GDM1 (cell line): ENCODE data around the gene CXCL14.

Experiments used
- DNase-seq: peaks from one replicate; lab custom pipeline; 2025; lab: John Stamatoyannopoulos, UW

The CXCL14 gene

DNA sequence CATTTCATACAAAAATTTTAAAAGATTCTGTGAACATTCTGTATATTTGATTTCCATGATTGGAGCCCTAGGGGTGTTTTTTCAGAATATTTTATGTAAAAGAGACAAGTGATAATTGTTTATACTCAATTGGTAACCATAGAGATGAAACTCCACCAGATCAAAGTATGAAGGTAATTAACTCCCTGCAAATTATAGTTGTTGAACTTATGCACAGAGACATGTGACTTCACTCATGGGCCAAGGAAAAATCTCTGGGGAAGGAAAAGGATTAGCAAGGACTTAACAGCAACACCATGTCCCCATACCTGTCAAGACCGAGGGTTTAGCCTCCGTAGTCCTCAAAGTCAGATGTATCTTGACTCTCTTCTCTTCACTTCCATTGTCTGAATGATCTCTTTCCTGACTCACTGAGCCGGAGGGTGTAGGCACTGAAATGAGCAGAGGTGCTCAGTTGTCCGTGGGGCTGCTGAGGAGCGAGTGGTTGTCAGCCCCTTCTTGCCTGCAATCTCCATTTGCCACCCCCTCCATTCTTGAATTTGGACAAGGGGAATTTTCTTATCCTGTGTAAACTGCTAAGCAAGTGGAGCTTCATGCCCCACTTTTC lies 17.5 kb upstream of the CXCL14 start:
- no peak for DNase-seq

DNA sequence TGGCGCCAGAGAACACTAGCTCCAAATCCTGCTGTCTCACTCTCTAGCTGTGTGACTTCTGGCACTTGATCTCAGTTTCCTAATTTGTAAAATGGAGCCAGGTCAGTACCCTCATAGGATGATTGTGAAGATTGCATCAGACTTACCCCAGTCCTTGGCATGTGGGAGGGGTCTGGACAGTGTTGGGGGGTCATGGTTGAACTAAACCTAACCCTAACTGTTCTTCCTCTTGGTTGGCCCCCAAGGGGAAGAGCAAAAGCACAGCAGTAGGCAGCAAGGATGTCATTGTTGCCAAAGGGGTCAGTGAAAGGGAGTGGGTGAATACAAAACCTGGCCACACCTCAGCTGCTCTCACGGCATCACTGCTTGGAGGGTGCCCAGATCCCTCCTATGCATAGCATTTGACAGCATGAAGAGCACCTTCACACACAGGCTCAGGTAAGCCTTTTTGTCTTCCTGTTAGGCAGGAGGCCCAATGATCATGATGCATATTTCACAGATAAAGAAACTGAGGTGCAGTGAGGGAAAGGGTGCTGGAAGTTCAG lies 15.7 kb upstream of the CXCL14 start:
- DNase-seq, result no peak

DNA sequence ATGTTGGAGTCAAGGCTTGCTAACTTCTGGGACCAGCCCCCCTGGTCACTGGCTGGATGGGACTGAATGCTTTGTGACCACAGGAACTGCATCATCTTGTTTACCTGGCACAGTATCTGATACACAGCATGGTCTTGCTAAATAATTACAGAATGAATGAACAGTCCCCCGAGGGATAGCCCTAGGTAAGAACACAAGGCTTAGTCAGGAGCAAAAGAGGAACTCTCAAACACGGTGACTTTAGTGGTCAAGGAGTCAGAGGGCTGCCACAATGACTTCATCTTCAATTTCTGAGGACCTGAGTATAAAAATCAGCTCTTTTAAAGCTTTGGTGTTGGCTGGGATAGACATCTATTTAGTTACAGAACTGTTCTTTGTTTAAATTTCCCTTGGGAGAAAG lies 15.1 kb upstream of the CXCL14 start:
- DNase-seq, result no peak

DNA sequence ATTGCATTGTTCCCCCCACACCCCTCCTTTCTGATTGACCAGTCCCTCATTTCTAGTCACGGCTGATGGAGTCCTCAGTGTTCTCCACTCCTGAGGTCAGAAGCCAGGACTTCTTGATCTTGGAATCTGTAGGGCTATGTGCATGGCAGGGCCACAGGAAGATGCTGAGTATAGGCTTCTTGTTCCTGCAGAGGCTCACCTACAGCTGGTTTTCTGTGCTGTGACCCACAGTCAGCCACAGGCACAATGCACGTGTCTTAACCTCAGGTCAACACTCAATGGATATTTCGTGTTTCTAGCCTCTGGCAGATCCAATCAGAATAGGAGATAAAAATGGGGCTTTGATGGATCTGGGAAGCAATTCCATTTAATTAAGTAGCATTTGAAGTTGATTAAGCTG lies 14.3 kb upstream of the CXCL14 start:
- DNase-seq, result no peak

DNA sequence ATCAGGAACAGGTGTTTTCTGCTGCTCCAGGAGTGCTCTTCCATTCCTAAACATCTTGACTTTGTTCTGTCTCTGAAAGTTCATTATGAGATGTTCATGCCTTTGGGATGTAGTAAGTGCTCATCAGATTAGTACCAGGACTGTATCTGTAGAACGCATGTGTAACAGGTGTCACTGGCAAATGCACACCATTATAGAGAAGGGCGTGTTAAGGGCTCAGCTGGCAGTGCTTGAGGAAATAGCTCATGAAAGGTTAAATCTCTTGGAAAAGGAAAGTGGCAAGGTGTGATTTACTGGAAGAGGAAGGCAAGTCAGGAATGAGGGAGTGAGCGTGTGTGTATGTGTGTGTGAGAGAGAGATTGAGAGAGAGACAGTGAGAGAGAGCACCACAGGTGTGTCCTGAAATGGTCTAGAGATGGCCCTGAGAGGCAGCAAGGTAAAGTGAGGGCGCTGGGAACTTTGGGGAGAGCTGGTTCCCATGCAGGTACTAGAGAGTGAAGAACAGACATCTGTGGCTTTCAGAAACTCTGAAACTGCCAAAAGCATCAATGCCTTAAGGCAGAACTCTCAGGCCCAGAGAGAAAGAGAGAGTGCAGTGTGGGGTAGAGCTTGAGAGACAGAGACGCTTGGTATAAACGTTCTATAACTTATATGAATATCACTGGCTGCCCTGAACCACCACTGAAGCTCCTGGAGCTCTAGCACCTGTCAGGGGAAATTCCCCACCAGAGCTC lies 13.7 kb upstream of the CXCL14 start:
- no peak for DNase-seq

DNA sequence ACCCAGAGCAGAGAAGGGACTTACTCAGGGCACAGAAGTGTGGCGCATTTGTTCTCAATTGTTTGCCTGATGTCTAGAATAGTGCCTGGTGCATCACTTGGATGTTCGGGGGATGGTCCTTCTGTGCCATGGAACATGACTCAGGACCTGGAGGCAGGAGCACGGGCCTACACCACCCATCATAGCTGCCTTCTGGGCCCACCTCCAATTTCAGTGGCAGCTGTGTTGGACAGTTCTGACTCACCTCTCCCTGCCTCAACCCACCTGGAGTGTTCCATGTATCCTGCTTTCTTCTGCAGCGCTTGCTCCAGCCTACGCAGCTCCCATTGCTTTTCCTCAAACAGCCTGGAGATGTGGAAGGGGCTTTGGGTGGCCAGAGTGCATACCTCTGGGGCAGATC lies 12.5 kb upstream of the CXCL14 start:
- DNase-seq, result no peak

DNA sequence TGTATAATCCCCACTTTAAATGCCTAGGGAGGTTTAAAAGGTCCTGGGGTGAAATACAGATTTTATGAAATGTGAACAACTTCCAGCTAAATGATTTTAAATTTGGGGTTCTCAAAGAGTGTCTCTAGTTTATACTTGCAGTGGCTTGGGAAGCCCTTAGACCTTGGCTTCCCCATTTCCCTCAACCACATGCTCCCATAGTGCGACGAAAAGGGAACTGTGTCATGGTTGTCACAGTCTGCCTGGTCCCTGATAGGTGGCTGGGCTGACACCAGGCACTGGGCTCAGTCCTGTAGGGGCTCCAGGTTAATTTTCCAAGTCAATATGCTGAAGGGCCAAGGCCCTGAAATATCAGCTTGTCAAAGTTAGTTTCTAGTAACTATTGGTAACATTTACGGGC lies 10.4 kb upstream of the CXCL14 start:
- no peak for DNase-seq

GRCh38 chr5:135587721-135588663 lies 9.2 kb upstream of the CXCL14 start:
- no peak for DNase-seq

DNA sequence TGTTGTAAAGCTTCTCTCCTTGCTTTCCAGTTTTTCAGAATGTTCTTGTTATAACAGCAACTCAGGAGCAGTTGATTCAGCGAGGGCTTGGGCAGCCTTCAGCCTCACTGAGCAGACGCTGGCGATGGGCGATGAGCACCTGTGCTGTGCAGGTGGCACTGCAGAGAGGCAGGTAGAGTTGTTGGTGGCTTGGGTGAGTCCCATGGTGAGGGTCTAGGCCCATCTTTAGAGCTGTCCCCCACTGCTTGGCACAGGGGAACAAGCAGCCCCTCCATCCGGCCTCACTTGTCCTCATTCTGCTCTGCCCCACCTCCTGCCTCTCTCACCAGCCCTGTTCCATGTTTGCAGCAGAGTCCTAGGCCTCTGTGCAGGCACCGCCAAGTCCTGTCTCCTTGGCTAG lies 6.1 kb upstream of the CXCL14 start:
- no peak for DNase-seq

DNA sequence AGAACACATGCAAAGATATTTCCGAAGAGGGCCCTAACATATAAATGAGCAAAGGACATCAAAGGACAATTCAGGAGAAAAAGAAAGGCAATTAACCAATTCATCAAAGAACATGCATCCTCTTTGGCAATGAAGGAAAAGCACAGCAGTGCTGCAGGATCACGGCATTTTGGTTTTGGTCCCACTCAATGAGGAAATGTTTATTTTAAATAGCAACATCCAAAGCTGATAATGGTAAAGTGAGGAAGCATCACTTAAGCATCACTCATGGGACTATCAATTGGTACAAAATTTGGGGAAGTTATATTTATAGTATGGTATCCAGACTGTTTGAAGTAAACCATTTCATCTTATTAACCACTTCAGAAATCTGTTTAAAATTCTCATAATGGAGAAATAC lies 5.5 kb upstream of the CXCL14 start:
- DNase-seq, result no peak

- no peak for DNase-seq
These were observed 3.4 kb upstream of the CXCL14 start for GRCh38 chr5:135582099-135582781.

- no peak for DNase-seq
These were observed 496 bp downstream of the CXCL14 start for GRCh38 chr5:135578305-135578684.

DNA sequence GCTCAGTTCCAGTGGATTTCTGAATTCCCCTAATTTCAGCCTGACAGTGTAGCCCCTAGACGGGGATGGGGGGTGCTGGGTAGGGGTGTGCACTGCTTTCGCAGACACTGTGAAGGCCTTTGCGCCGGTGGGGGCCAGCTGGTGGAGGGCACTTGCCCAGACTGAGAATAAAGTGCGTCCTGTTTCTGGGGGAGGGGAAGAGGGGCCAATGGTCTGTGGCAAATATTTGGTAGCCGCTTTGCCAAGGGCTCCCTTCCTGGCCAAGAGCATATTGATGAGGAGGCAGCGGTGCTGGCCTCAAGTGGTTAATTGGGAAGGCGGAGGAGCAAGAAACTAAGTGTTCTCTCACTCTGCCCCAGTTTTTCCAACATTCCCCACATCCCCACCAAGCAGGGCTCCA lies 1.4 kb downstream of the CXCL14 start:
- no peak for DNase-seq

- DNase-seq, result no peak
These were observed 2.7 kb downstream of the CXCL14 start for GRCh38 chr5:135576075-135576599.

DNA sequence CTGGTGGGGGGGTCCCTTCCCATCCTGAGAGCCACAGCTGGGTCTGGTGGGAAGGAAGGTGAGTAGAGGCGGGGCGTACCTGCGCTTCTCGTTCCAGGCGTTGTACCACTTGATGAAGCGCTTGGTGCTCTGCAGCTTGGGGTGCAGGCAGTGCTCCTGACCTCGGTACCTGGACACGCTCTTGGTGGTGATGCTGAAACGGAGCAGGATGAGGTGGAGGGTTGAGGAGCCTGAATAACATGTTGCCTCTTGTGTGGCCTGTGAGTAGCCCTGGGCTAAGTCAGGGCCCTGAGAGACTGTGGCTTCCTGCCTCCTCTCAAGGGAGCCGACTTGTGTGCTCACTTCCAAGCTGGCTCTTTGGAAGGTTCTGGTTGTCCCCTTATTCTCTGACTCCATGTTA lies 4.3 kb downstream of the CXCL14 start:
- no peak for DNase-seq

DNA sequence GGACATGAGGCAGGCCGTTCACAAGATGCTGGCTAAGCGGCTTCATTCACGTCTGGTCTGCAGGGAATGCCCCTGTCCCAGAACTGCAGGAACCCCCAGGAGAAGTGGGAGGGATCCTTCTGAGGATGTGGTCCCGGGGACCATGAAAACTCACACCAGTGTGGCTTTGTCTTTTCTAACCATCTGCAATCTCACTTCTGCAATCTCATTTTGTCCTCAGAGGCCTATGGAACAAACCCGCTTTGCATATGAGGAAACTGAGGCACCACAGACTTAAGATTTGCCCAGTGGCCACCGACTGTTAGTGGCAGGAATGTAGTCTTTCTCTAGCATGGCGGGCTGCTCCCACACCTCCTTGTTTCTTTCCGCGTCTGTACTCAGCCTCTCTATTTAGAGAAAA lies 6.9 kb downstream of the CXCL14 start:
- DNase-seq, result no peak

- no peak for DNase-seq
These were observed 7.7 kb downstream of the CXCL14 start for GRCh38 chr5:135571066-135571609.

- no peak for DNase-seq
These were observed 8.4 kb downstream of the CXCL14 start for GRCh38 chr5:135570453-135570764.

GRCh38 chr5:135569755-135570452 lies 8.9 kb downstream of the CXCL14 start:
- DNase-seq, result peak; percentile 26

DNA sequence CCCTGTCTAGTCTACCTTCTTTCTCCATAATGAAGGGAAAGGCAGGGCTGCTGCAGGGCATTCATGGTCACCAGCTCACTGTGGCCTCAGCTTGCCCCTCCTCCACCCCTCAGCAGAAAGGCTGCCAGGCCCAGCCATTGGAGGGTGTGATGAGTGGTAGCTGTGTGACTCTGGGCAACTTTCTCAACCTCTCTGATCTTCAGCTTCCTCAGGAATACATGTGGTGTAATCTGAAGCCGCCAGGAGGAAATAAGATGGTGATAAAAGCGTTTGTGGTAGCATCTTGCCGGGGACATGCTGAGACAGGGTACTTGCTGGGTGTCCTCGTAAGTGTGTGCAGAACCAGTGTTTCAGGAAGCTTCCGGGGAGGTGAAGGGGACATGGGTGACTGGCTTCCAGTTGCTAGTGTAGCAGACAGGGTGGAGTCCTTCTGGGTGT lies 9.8 kb downstream of the CXCL14 start:
- DNase-seq, result no peak

- no peak for DNase-seq
These were observed 10.5 kb downstream of the CXCL14 start for GRCh38 chr5:135568246-135568645.
